HCT116 (cell line): ENCODE results near the gene ASF1A. TPM values are rescaled to one million over a fixed set of nuclear protein-coding genes. Genes with fewer than 3 reads are reported as not detected.

Source experiments
- ATAC-seq: fragments of 200-7000 bp; cut with Tn5 transposase; 2 replicates; pipeline ENCODE4 v1.9.1; 2020; ENCODE audit warnings: mild to moderate bottlenecking, moderate library complexity
- BruUV-seq: library from RNA; stranded (reverse); fragments of 400-500 nt; replicated peaks from 2 replicates; lab custom pipeline; 2021; lab: Mats Ljungman, UMichigan
- CTCF ChIA-PET: fragments of 300-600 bp; sonication (Branson Sonifier 250); formaldehyde crosslinking; loops from one replicate; lab custom pipeline; 2021; ENCODE audit warnings: antibody characterized with exemption; lab: Charles Lee
- POLR2A ChIA-PET: fragments of 300-600, 350-600 bp; sonication (Branson Sonifier 250); formaldehyde crosslinking; loops from one replicate; lab custom pipeline; 2021; ENCODE audit warnings: antibody characterized with exemption; lab: Charles Lee
- RAD21 ChIA-PET, 2 experiments: fragments of 300-600 bp; sonication (Branson Sonifier 250); formaldehyde crosslinking; loops; one replicate each; lab custom pipeline; 2023; ENCODE audit warnings: low total read pairs in 2 of 2; ENCODE audit not compliant: uncharacterized antibody in 2 of 2, unreplicated experiment in 2 of 2, low non-redundant PET in 1 of 2; lab: Charles Lee
- DNase-seq: peaks from one replicate; pipeline ENCODE4 v3.0.0-alpha.2; 2010; ENCODE audit warnings: low read depth, low spot score
- H2AFZ ChIP-seq: fragments of 200-600 bp; shearing (Covaris generic), sonication (generic); 2 replicates; pipeline ENCODE4 v1.6.1; 2017; ENCODE audit warnings: low read depth, mixed run types, mixed read lengths, antibody characterized with exemption, low read length; ENCODE audit not compliant: poor library complexity, severe bottlenecking
- H3K27ac ChIP-seq: 2 replicates; pipeline ENCODE4 v1.5.1; 2012; ENCODE audit warnings: low read depth, low read length
- H3K27me3 ChIP-seq: fragments of 200-600 bp; sonication (generic); 2 replicates; pipeline ENCODE4 v1.6.1; 2016; ENCODE audit warnings: mixed run types, low read length, mixed read lengths; ENCODE audit not compliant: insufficient read depth
- H3K36me3 ChIP-seq, 2 experiments: fragments of 200-500 bp in 1 of 2; fragments of 200-600 bp in 1 of 2; sonication (Bioruptor generic) in 1 of 2; sonication (generic) in 1 of 2; 2 replicates each; pipeline versions ENCODE4 v1.5.1 to v1.6.1; 2014 to 2016; ENCODE audit warnings: low read length in 2 of 2, inconsistent platforms in 1 of 2, mixed read lengths in 1 of 2, mixed run types in 1 of 2; ENCODE audit not compliant: insufficient read depth in 2 of 2, control insufficient read depth in 1 of 2
- H3K4me1 ChIP-seq, 2 experiments: fragments of 200-600 bp in 1 of 2; sonication (generic) in 1 of 2; 2 replicates each; pipeline versions ENCODE4 v1.5.1 to v1.6.1; 2012 to 2017; ENCODE audit warnings: low read length in 2 of 2, inconsistent platforms in 1 of 2, mild to moderate bottlenecking in 1 of 2, mixed read lengths in 1 of 2, mixed run types in 1 of 2, moderate library complexity in 1 of 2; ENCODE audit not compliant: insufficient read depth in 2 of 2, control insufficient read depth in 1 of 2
- H3K4me2 ChIP-seq: fragments of 200-600 bp; sonication (generic); 2 replicates; pipeline ENCODE4 v1.6.1; 2017; ENCODE audit warnings: mixed run types, low read length, mixed read lengths
- H3K4me3 ChIP-seq, 2 experiments: fragments of 200-600 bp in 1 of 2; sonication (generic) in 1 of 2; replicated peaks in 1 of 2; 2 replicates each; pipeline ENCODE4 v1.5.1; 2011 to 2016; ENCODE audit warnings: low read length in 2 of 2, control low read depth in 1 of 2, low read depth in 1 of 2, mild to moderate bottlenecking in 1 of 2, mixed read lengths in 1 of 2, mixed run types in 1 of 2
- H3K79me2 ChIP-seq: fragments of 200-600 bp; sonication (generic); 2 replicates; pipeline ENCODE4 v1.6.1; 2017; ENCODE audit warnings: mild to moderate bottlenecking, mixed run types, low read length, moderate library complexity, mixed read lengths; ENCODE audit not compliant: insufficient read depth
- H3K9ac ChIP-seq: fragments of 200-600 bp; sonication (generic); 2 replicates; pipeline ENCODE4 v1.6.1; 2016; ENCODE audit warnings: low read length, mixed read lengths
- H3K9me2 ChIP-seq: fragments of 200-600 bp; sonication (generic), shearing (Covaris generic); 2 replicates; pipeline ENCODE4 v1.6.1; 2017; ENCODE audit warnings: mixed run types, mild to moderate bottlenecking, moderate library complexity; ENCODE audit not compliant: insufficient read depth
- H3K9me3 ChIP-seq, 2 experiments: fragments of 200-500 bp in 1 of 2; fragments of 200-600 bp in 1 of 2; sonication (Bioruptor generic) in 1 of 2; sonication (generic) in 1 of 2; 2 replicates each; pipeline ENCODE4 v1.6.1; 2014 to 2017; ENCODE audit warnings: low read length in 2 of 2, mixed read lengths in 2 of 2, inconsistent platforms in 1 of 2, low read depth in 1 of 2, mild to moderate bottlenecking in 1 of 2, mixed run types in 1 of 2, moderate library complexity in 1 of 2; ENCODE audit not compliant: control insufficient read depth in 1 of 2, insufficient read depth in 1 of 2
- H4K20me1 ChIP-seq: fragments of 200-600 bp; sonication (generic), shearing (Covaris generic); 2 replicates; pipeline ENCODE4 v1.6.1; 2017; ENCODE audit warnings: mixed run types, mild to moderate bottlenecking, moderate library complexity; ENCODE audit not compliant: insufficient read depth
- CEBPB ChIP-seq: IDR thresholded peaks from 2 replicates; pipeline ENCODE4 v1.6.1; 2012; ENCODE audit warnings: low read depth
- ELF1 ChIP-seq: IDR thresholded peaks from 2 replicates; pipeline ENCODE4 v1.6.1; 2012; ENCODE audit warnings: low read depth, borderline replicate concordance
- EZH2 ChIP-seq: fragments of 200-600 bp; sonication (generic); IDR thresholded peaks from 2 replicates; pipeline ENCODE4 v1.6.1; 2017; ENCODE audit warnings: antibody characterized with exemption, mixed run types
- FOSL1 ChIP-seq: IDR thresholded peaks from 2 replicates; pipeline ENCODE4 v1.6.1; 2012; ENCODE audit warnings: low read depth
- JUND ChIP-seq: IDR thresholded peaks from 2 replicates; pipeline ENCODE4 v1.6.1; 2012
- POLR2AphosphoS5 ChIP-seq: IDR thresholded peaks from 2 replicates; pipeline ENCODE4 v1.6.1; 2011; ENCODE audit warnings: mild to moderate bottlenecking, low read depth, low read length, moderate library complexity
- RAD21 ChIP-seq: IDR thresholded peaks from 2 replicates; pipeline ENCODE4 v1.6.1; 2012; ENCODE audit warnings: low read depth, mild to moderate bottlenecking
- SIN3A ChIP-seq: IDR thresholded peaks from 2 replicates; pipeline ENCODE4 v1.6.1; 2012; ENCODE audit warnings: low read depth
- SP1 ChIP-seq: IDR thresholded peaks from 2 replicates; pipeline ENCODE4 v1.6.1; 2012; ENCODE audit warnings: low read depth
- SRF ChIP-seq: IDR thresholded peaks from 2 replicates; pipeline ENCODE4 v1.6.1; 2012; ENCODE audit warnings: low read depth
- TCF7L2 ChIP-seq: IDR thresholded peaks from 2 replicates; pipeline ENCODE4 v1.7.0; 2011; ENCODE audit warnings: borderline replicate concordance, inconsistent platforms; ENCODE audit not compliant: insufficient read depth, insufficient read length; ENCODE audit errors: extremely low read depth
- YY1 ChIP-seq: IDR thresholded peaks from 2 replicates; pipeline ENCODE4 v1.6.1; 2011; ENCODE audit warnings: low read length, low read depth, moderate library complexity, mild to moderate bottlenecking; ENCODE audit not compliant: insufficient replicate concordance; ENCODE audit errors: extremely low read depth
- ZNF274 ChIP-seq: fragments of 200-500 bp; sonication (Bioruptor generic); IDR thresholded peaks from 2 replicates; pipeline ENCODE4 v1.6.1; 2014; ENCODE audit warnings: mild to moderate bottlenecking, low read depth, low read length, inconsistent platforms
- intact Hi-C: fragments of 100-400 bp; cut with micrococcal nuclease; formaldehyde crosslinking; loops from 2 replicates; pipeline ENCODE4 v1.10.0; 2022
- total RNA-seq: library from RNA; stranded (reverse); gene quantifications from one replicate; pipeline ENCODE4 v1.2.1, GENCODE V29; 2021; ENCODE audit not compliant: unreplicated experiment
- TF ChIP-seq, protein P1 (sequence below): IDR thresholded peaks from 2 replicates; pipeline ENCODE4 v1.6.1; 2012
- TF ChIP-seq, protein P2 (sequence below): IDR thresholded peaks from 2 replicates; pipeline ENCODE4 v1.6.1; 2012; ENCODE audit warnings: low read depth
- TF ChIP-seq, protein P3 (sequence below): IDR thresholded peaks from 2 replicates; pipeline ENCODE4 v1.6.1; 2011; ENCODE audit warnings: mild to moderate bottlenecking, low read length, moderate library complexity; ENCODE audit not compliant: insufficient replicate concordance; ENCODE audit errors: extremely low read depth
- TF ChIP-seq, protein P4 (sequence below): IDR thresholded peaks from 2 replicates; pipeline ENCODE4 v1.6.1; 2012

ASF1A gene
- total RNA-seq, 1 experiment from 2014 or later: 23.3 TPM

DNA sequence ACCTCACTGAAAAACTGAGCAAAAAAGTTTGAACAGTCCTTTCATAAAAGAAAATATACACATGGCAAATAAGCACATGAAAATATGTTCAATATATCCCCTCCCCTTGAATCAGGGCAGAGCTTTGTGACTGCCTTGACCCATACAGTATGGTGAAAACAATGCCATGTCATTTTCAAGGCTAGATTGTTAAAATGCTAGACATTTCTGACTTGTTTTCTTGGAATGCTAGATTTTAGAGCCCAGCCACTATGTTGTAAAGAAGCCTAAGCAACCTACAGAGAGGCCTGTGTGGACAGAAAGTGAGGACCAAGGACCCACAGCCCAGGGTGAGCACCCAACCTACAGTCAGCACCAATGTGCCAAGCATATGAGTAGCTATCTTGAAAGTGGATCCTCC lies 17.1 kb upstream of the ASF1A start:
- ATAC-seq: no peak
- no peak overlapping the region for H2AFZ ChIP-seq
- intact Hi-C loops: no loop called here
- H3K9me2 ChIP-seq: no peaks in the 10 kb centered on the region
- ChIA-PET RAD21 (no interaction called here), CTCF (no interaction called here), POLR2A (no interaction called here)
- H4K20me1 ChIP-seq: no peaks in the 10 kb centered on the region
- peaks cover 0 to under 1% of the 10 kb centered on the region in 2 experiments; a peak in 1 of 4 replicates for H3K4me1 ChIP-seq
- no peak overlapping the region for H3K9ac ChIP-seq
- H3K4me3 ChIP-seq: no peak overlapping the region
- TF ChIP-seq RAD21 (no peak), EZH2 (no peak), POLR2AphosphoS5 (no peak), SIN3A (no peak), SP1 (no peak), JUND (no peak), FOSL1 (no peak), ELF1 (no peak), ZNF274 (no peak), CEBPB (no peak), SRF (no peak), YY1 (no peak), TCF7L2 (no peak)
- TF ChIP-seq, protein P1, sequence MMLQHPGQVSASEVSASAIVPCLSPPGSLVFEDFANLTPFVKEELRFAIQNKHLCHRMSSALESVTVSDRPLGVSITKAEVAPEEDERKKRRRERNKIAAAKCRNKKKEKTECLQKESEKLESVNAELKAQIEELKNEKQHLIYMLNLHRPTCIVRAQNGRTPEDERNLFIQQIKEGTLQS: no peak
- TF ChIP-seq, protein P2, sequence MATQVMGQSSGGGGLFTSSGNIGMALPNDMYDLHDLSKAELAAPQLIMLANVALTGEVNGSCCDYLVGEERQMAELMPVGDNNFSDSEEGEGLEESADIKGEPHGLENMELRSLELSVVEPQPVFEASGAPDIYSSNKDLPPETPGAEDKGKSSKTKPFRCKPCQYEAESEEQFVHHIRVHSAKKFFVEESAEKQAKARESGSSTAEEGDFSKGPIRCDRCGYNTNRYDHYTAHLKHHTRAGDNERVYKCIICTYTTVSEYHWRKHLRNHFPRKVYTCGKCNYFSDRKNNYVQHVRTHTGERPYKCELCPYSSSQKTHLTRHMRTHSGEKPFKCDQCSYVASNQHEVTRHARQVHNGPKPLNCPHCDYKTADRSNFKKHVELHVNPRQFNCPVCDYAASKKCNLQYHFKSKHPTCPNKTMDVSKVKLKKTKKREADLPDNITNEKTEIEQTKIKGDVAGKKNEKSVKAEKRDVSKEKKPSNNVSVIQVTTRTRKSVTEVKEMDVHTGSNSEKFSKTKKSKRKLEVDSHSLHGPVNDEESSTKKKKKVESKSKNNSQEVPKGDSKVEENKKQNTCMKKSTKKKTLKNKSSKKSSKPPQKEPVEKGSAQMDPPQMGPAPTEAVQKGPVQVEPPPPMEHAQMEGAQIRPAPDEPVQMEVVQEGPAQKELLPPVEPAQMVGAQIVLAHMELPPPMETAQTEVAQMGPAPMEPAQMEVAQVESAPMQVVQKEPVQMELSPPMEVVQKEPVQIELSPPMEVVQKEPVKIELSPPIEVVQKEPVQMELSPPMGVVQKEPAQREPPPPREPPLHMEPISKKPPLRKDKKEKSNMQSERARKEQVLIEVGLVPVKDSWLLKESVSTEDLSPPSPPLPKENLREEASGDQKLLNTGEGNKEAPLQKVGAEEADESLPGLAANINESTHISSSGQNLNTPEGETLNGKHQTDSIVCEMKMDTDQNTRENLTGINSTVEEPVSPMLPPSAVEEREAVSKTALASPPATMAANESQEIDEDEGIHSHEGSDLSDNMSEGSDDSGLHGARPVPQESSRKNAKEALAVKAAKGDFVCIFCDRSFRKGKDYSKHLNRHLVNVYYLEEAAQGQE: no peak
- TF ChIP-seq, protein P3, sequence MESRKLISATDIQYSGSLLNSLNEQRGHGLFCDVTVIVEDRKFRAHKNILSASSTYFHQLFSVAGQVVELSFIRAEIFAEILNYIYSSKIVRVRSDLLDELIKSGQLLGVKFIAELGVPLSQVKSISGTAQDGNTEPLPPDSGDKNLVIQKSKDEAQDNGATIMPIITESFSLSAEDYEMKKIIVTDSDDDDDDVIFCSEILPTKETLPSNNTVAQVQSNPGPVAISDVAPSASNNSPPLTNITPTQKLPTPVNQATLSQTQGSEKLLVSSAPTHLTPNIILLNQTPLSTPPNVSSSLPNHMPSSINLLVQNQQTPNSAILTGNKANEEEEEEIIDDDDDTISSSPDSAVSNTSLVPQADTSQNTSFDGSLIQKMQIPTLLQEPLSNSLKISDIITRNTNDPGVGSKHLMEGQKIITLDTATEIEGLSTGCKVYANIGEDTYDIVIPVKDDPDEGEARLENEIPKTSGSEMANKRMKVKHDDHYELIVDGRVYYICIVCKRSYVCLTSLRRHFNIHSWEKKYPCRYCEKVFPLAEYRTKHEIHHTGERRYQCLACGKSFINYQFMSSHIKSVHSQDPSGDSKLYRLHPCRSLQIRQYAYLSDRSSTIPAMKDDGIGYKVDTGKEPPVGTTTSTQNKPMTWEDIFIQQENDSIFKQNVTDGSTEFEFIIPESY: no peak
- TF ChIP-seq, protein P4, sequence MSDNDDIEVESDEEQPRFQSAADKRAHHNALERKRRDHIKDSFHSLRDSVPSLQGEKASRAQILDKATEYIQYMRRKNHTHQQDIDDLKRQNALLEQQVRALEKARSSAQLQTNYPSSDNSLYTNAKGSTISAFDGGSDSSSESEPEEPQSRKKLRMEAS: no peak
- no TSS peak for BruUV-seq
- no peaks in the 10 kb centered on the region; the same call in 1 of the 2 replicates for H3K79me2 ChIP-seq
- no peaks in the 10 kb centered on the region for H3K36me3 ChIP-seq
- no peak for DNase-seq
- H3K27ac ChIP-seq: no peak overlapping the region
- no peaks in the 10 kb centered on the region for H3K27me3 ChIP-seq
- H3K9me3 ChIP-seq: no peaks in the 10 kb centered on the region
- H3K4me2 ChIP-seq: no peak overlapping the region
